OCI-LY3 (cell line): ENCODE data around the gene MYH16.

Experiments
- H2AFZ ChIP-seq: fragments of 200-600, 300-600 bp; shearing (Covaris generic); 2 replicates; pipeline ENCODE4 v1.6.0; 2014; ENCODE audit warnings: antibody characterized with exemption, low read depth, low read length
- H3K27ac ChIP-seq: fragments of 200-600, 300-600 bp; sonication (generic); 2 replicates; pipeline ENCODE4 v1.5.1; 2014; ENCODE audit warnings: mild to moderate bottlenecking, low read length, moderate library complexity, mixed read lengths
- H3K27me3 ChIP-seq: fragments of 200-600, 300-600 bp; sonication (generic); 2 replicates; pipeline ENCODE4 v1.6.1; 2014; ENCODE audit warnings: low read depth, low read length, mixed read lengths
- H3K36me3 ChIP-seq: fragments of 200-600, 300-600 bp; sonication (generic); replicated peaks from 2 replicates; pipeline ENCODE3; 2014; ENCODE audit warnings: low read depth, low read length, mixed read lengths
- H3K4me1 ChIP-seq: fragments of 300-600, 200-600 bp; sonication (generic); 2 replicates; pipeline ENCODE4 v1.6.1; 2014; ENCODE audit warnings: low read length, mixed read lengths
- H3K4me2 ChIP-seq: fragments of 200-600, 300-600 bp; sonication (generic); 2 replicates; pipeline ENCODE4 v1.6.1; 2014; ENCODE audit warnings: low read length, mixed read lengths
- H3K4me3 ChIP-seq: fragments of 300-600, 200-600 bp; sonication (generic); 2 replicates; pipeline ENCODE4 v1.5.1; 2014; ENCODE audit warnings: antibody characterized with exemption, mild to moderate bottlenecking, low read length, moderate library complexity
- H3K79me2 ChIP-seq: fragments of 300-600, 200-600 bp; shearing (Covaris generic); 2 replicates; pipeline ENCODE4 v1.6.1; 2014; ENCODE audit warnings: mild to moderate bottlenecking, low read length, mixed read lengths
- H3K9ac ChIP-seq: fragments of 300-600, 200-600 bp; shearing (Covaris generic); 2 replicates; pipeline ENCODE4 v1.6.0; 2014; ENCODE audit warnings: mild to moderate bottlenecking, low read length, moderate library complexity
- H3K9me3 ChIP-seq: fragments of 200-600, 300-600 bp; shearing (Covaris generic); 2 replicates; pipeline ENCODE4 v1.6.1; 2014; ENCODE audit warnings: low read length, mixed read lengths; ENCODE audit not compliant: insufficient read depth
- H4K20me1 ChIP-seq: fragments of 200-600, 300-600 bp; sonication (generic); 2 replicates; pipeline ENCODE4 v1.6.1; 2016; ENCODE audit warnings: low read length, mixed read lengths; ENCODE audit not compliant: insufficient read depth
- CTCF ChIP-seq: fragments of 200-600, 300-600 bp; sonication (generic); IDR thresholded peaks from 2 replicates; pipeline ENCODE4 v1.5.1; 2014; ENCODE audit warnings: antibody characterized with exemption, low read length, low read depth
- EZH2phosphoT487 ChIP-seq: fragments of 200-600 bp; shearing (Covaris generic); IDR thresholded peaks from 2 replicates; pipeline ENCODE4 v1.6.1; 2018; ENCODE audit warnings: antibody characterized with exemption, mixed run types, low read depth

MYH16 gene

DNA sequence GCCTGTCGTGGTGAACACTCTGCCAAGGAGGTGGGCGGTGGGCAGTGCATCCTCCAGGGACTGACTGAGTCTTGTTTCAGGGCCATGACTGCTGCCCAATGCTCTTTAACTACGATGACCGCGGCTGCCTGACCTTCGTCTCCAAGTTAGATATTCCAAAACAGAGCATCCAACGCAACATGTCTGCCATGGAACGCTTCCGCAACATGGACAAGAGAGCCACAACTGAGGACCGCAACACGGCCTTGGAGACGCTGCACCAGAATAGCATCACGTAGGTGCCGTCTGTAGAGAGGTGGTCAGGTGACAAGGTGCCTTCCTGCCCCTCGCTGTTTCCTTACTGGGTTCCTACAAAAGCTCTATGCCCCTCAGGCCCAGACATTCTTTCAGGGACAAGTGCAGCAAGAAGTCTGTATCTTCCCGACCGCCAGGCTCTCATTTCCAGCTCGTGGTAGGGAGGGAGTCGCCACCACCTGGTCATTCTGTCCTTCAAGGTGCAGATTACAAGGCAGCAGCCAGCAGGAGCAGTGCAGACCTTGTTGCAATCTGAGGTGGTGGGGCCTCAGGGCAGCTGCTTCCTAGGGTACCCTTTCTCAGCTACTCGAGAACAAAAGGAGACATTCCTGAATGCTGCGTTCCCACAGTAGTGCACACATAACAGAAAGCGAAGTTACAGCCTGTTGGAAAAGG, 87.0 kb downstream of the MYH16 start:
- Histone ChIP-seq H3K27me3 (no peaks in the 10 kb centered on the region), H2AFZ (no peak overlapping the region), H3K4me3 (no peak overlapping the region), H3K4me2 (no peak overlapping the region), H3K9me3 (no peaks in the 10 kb centered on the region), H3K79me2 (no peaks in the 10 kb centered on the region), H3K27ac (no peak overlapping the region), H3K36me3 (peaks cover 29% of the 10 kb centered on the region), H3K9ac (no peak overlapping the region), H3K4me1 (no peaks in the 10 kb centered on the region), H4K20me1 (no peaks in the 10 kb centered on the region)
- TF ChIP-seq CTCF (no peak), EZH2phosphoT487 (no peak)
